Activated CD8-positive, alpha-beta memory T cell treated with anti-CD3 and anti-CD28 coated beads for 24 hours (primary cell): ENCODE data around the gene SLC12A4.
A peak's percentile ranks its signal among the peaks of the same experiment; 100 is the strongest.
"Not testable (repeated sequence)": the region's sequence is repeated elsewhere in the genome, so short reads cannot be mapped to it uniquely, and the experiment has no call there.

Experiments
- DNase-seq: peaks from one replicate; pipeline ENCODE4 v3.0.0-alpha.2; 2020

SLC12A4 gene

GRCh38 chr16:67987460-67988160 lies 19.2 kb upstream of the SLC12A4 start:
- no peak for DNase-seq

GRCh38 chr16:67986949-67987348 lies 18.5 kb upstream of the SLC12A4 start:
- DNase-seq, result no peak

- no peak for DNase-seq
Observed at GRCh38 chr16:67982011-67982696, 13.7 kb upstream of the SLC12A4 start.

GRCh38 chr16:67979955-67980678 lies 11.7 kb upstream of the SLC12A4 start, which contains the start of gene DPEP3:
TSS of gene DPEP3 (minus strand) at chr16:67980499. CDS start at chr16:67980380, 119 bp downstream.
- DNase-seq, result no peak

GRCh38 chr16:67977469-67978227 lies 9.2 kb upstream of the SLC12A4 start:
- DNase-seq, result no peak

GRCh38 chr16:67977005-67977404 lies 8.6 kb upstream of the SLC12A4 start:
- DNase-seq, result no peak

GRCh38 chr16:67976205-67976604 lies 7.8 kb upstream of the SLC12A4 start:
- no peak for DNase-seq

GRCh38 chr16:67975321-67976105 lies 7.1 kb upstream of the SLC12A4 start:
- no peak for DNase-seq

GRCh38 chr16:67972285-67972684 lies 3.8 kb upstream of the SLC12A4 start:
- DNase-seq, result not testable (repeated sequence)

- DNase-seq, result no peak
Observed at GRCh38 chr16:67971111-67971510, 2.7 kb upstream of the SLC12A4 start.

GRCh38 chr16:67969254-67970039 lies 1.0 kb upstream of the SLC12A4 start:
- DNase-seq, result no peak

- DNase-seq, result peak; percentile 70
Observed at GRCh38 chr16:67967958-67968399, 458 bp downstream of the SLC12A4 start.

- peak; percentile 69 for DNase-seq
Observed at GRCh38 chr16:67967183-67967957, 1.1 kb downstream of the SLC12A4 start.

GRCh38 chr16:67966549-67967182 lies 1.8 kb downstream of the SLC12A4 start:
- DNase-seq, result no peak

- no peak for DNase-seq
Observed at GRCh38 chr16:67965668-67966548, 2.5 kb downstream of the SLC12A4 start.

GRCh38 chr16:67964477-67965131 lies 3.8 kb downstream of the SLC12A4 start:
- DNase-seq, result no peak

- no peak for DNase-seq
Observed at GRCh38 chr16:67963662-67964321, 4.6 kb downstream of the SLC12A4 start.

- DNase-seq, result no peak
Observed at GRCh38 chr16:67963292-67963661, 5.2 kb downstream of the SLC12A4 start.
